SK-N-DZ (cell line): Measurements from ENCODE around the gene SAP30BP.
"Not testable (repeated sequence)": the region's sequence is repeated elsewhere in the genome, so short reads cannot be mapped to it uniquely, and the experiment has no call there.

Experiments
- DNase-seq: peaks from one replicate; pipeline ENCODE4 v3.0.0-alpha.2; 2015; ENCODE audit warnings: low spot score

The SAP30BP gene

GRCh38 chr17:75633486-75634375 lies 33.4 kb upstream of the SAP30BP start:
- peak; percentile 94 for DNase-seq

GRCh38 chr17:75634376-75634740 lies 32.8 kb upstream of the SAP30BP start:
- no peak for DNase-seq

GRCh38 chr17:75634754-75635609 lies 32.2 kb upstream of the SAP30BP start:
- DNase-seq: no peak

DNA sequence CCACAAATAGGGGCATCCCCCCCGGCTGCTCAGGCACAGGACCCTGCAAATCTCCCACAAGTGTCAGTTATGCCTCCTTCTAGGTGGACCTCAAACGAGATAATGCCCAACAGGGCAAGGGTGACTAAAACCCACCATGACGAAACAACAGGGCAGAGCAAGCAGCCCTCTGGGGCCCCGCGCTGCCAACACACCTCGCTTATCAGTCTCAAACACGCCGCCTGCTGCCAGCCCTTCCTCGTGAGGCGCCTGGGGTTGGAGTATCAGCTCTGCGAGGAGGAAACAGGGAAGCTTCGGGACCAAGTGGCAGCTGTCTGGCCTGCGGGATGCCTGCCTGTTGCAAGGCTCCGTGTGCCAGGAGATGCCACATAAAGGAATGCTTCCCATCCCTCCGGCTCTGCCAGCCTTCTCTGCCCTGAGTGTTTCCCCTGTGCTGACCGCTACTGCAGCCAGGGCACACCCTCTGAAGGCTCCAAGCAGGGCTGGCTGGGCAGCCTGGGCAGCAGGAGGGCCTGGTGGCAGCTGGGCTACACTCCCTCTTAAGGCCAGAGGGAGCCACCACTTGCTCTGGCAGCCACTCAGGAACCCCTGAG lies 31.4 kb upstream of the SAP30BP start:
- DNase-seq: no peak

- no peak for DNase-seq
Observed at GRCh38 chr17:75636381-75637142, 30.6 kb upstream of the SAP30BP start.

DNA sequence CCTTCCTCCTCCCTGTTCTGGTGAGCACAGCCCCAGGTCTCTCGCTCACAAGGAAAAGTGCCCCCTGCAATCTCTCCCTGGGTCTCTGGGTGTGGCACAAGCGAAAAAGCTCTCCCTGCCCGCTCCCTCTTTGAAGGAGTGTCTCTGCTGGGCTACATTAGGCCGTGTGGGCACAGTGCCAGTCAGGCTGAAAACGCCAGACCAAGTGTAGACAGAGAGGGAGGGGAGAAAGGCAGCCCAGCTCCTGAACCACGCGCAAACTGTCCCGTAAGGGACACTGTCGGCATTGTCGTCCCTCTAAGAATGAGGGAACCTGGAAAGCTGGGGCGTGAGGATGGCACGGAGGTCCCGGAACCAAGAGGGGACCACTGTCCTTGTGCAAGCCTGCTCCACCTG lies 30.0 kb upstream of the SAP30BP start:
- no peak for DNase-seq

- no peak for DNase-seq
Observed at GRCh38 chr17:75637551-75637950, 29.6 kb upstream of the SAP30BP start.

GRCh38 chr17:75638039-75638438 lies 29.1 kb upstream of the SAP30BP start:
- not testable (repeated sequence) for DNase-seq

DNA sequence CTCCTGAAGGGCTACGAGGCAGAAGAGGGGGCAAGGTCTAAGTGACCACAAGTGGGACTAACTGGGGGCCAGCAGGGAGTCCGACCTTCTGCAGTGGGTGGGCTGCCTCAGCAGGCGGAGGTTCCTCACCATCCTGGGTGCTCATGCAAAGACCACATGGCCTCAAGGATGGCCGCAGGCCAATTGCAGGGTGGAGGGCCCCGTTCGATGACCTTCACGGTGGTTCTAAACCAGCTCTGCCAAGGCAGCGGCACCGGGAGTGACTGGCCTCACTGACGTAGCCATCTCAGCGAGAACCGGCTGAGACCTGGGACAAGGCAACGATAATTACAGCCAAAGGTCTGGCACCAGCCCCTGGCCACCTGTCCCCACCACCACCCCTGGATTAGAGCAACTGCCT lies 28.2 kb upstream of the SAP30BP start:
- DNase-seq: no peak

DNA sequence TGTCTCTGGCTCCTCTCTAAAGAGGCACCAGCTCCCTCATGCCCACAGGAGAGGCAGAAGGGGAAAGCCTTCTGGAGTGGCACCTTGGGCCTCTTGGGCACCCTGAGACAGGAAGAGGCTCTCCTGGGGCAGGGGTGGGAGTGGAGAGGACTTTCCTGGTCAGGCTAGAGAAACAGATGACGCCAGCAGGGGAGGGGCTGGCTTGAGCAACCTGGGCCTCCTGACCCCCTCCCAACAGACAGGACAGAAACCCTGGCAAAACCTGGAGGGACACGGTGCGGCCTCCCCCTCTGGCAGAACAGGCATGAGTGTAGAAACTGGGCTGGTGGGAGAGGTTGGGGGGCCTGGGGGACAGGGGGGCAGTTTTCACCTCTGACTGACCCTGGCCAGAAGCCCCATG lies 27.8 kb upstream of the SAP30BP start:
- DNase-seq: no peak

- no peak for DNase-seq
Observed at GRCh38 chr17:75639771-75640555, 27.2 kb upstream of the SAP30BP start.

DNA sequence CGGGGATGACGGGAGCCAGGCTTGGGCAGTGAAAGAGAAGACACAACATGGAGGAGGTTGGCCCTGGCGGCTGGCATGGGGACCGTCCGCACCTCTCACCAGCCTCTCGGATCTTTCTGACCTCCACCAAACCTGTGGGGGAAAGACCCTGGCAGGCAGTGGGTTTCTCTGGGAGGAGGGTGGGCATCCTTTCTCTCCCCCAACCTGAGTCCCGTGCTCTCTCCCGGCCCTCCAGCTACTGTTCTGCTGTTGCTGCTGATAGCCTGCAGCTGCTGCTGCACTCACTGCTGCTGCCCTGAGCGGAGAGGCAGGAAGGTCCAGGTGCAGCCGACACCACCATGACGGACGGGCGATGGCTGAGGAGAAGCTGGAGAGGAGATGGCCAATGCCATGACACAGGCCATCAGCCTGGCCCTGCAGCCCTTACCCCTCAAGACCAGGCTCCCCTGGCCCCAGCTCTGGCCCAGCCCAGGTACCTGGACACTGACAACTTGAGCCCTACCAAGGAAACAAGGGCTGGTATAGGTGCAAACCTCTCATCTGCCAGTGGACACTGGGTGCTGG lies 26.5 kb upstream of the SAP30BP start:
- DNase-seq: no peak

- DNase-seq: no peak
Observed at GRCh38 chr17:75641343-75641742, 25.8 kb upstream of the SAP30BP start.

DNA sequence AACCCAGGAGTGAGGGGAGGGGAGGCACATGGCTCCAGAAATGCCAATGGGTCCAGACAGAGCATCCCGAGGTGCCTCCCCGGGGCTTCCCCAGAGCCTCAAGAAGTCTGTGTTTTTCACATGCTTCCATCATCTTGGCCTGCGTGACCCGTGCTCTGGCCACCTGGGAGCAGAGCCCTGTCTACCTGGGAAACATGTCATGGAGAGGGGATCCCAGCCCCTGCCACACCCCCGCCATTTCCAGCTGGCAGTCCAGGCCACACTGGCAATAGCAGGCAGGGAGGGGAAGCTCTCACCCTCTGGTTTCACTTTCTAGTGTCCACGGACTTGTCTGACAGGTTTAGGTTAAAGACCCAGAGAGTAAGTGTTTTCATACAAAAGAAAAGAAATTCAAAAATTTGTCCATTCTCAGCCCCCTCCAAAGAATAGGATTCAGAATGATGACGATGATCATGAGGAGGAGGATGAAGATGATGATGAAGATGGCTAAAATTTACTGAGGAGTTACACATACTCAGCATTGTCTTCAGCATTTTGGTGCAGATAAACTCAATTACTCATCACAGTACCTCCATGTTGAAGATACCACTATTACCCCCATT lies 24.9 kb upstream of the SAP30BP start:
- DNase-seq: no peak

- DNase-seq: no peak
Observed at GRCh38 chr17:75642784-75643642, 24.1 kb upstream of the SAP30BP start.

- no peak for DNase-seq
Observed at GRCh38 chr17:75643643-75644017, 23.5 kb upstream of the SAP30BP start.

GRCh38 chr17:75645501-75645888 lies 21.6 kb upstream of the SAP30BP start:
- no peak for DNase-seq

DNA sequence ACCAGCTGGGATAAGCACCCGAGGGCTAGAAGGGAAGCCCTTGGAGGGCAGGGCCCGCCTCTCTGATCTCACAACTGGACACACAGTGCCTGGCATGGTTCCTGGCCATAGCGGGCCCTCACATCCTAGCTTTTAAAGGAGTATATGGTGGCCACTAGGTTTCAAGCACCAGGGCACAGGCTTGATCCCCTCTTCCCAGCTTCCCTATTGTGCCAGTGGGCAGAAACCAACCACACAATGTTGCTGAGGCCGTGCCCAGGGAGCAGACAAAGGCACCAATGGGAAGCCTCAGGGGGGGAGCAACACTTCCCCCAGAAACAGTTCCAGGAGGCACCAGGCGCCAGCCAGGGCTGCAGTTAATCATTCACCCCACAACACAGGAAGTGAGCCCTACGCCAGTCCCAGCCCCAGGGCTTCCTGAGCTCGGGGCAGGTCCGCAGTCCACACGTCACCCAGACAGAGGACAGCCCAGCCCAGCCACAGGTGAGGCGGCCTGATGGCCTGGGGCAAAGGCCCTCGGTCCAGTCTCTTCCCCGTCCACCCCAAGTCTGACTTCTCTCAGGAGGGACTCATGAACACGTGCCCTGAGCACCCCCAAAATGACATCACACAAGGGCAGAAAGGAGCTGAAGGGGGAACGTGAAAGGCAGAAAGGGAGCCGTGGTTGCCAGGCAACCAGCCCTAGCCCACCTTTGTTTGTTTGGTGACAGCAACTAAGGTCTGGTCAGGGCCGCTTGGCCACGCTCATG lies 21.1 kb upstream of the SAP30BP start:
- no peak for DNase-seq
